Loucy (cell line): ENCODE results near the gene PALM3.

Experiments
- H2AFZ ChIP-seq: fragments of 200-600 bp; sonication (generic); 2 replicates; pipeline ENCODE4 v1.6.0; 2016; ENCODE audit warnings: antibody characterized with exemption, mild to moderate bottlenecking, low read length, moderate library complexity
- H3F3A ChIP-seq: fragments of 200-600 bp; 2 replicates; pipeline ENCODE4 v1.6.0; 2016; ENCODE audit warnings: antibody characterized with exemption, low read depth, mild to moderate bottlenecking
- H3K27me3 ChIP-seq: fragments of 200-600 bp; sonication (generic); 2 replicates; pipeline ENCODE4 v1.6.1; 2014; ENCODE audit warnings: low read length, mild to moderate bottlenecking; ENCODE audit not compliant: insufficient read depth, poor library complexity, severe bottlenecking
- H3K36me3 ChIP-seq: fragments of 200-600 bp; sonication (generic); 2 replicates; pipeline ENCODE4 v1.6.1; 2016; ENCODE audit warnings: low read length; ENCODE audit not compliant: insufficient read depth
- H3K4me1 ChIP-seq: fragments of 200-600 bp; sonication (generic); 2 replicates; pipeline ENCODE4 v1.5.1; 2014; ENCODE audit warnings: low read length, mild to moderate bottlenecking; ENCODE audit not compliant: insufficient read depth, poor library complexity, severe bottlenecking
- H3K4me2 ChIP-seq: fragments of 200-600 bp; sonication (generic); 2 replicates; pipeline ENCODE4 v1.6.0; 2014; ENCODE audit warnings: antibody characterized with exemption, low read length, low read depth, mild to moderate bottlenecking; ENCODE audit not compliant: poor library complexity, severe bottlenecking
- H3K4me3 ChIP-seq: fragments of 200-600 bp; sonication (generic); 2 replicates; pipeline ENCODE4 v1.5.1; 2014; ENCODE audit warnings: low read length, mild to moderate bottlenecking, mixed read lengths; ENCODE audit not compliant: poor library complexity, severe bottlenecking
- H3K79me2 ChIP-seq: fragments of 200-600 bp; sonication (generic); 2 replicates; pipeline ENCODE4 v1.6.1; 2014; ENCODE audit warnings: low read length; ENCODE audit not compliant: insufficient read depth
- H3K9ac ChIP-seq: fragments of 200-600 bp; sonication (generic); 2 replicates; pipeline ENCODE4 v1.6.0; 2014; ENCODE audit warnings: mild to moderate bottlenecking, low read depth, low read length, moderate library complexity; ENCODE audit not compliant: poor library complexity, severe bottlenecking
- H3K9me2 ChIP-seq: fragments of 200-600 bp; sonication (generic); replicated peaks from 2 replicates; pipeline ENCODE4 v1.6.1; 2016; ENCODE audit warnings: low read depth, low read length, mixed read lengths
- H3K9me3 ChIP-seq: fragments of 200-600 bp; sonication (generic); 2 replicates; pipeline ENCODE4 v1.6.1; 2014; ENCODE audit warnings: mild to moderate bottlenecking, antibody characterized with exemption, low read length, low read depth; ENCODE audit not compliant: insufficient read depth
- H4K20me1 ChIP-seq: fragments of 200-600 bp; sonication (generic); 2 replicates; pipeline ENCODE4 v1.6.0; 2014; ENCODE audit warnings: antibody characterized with exemption, low read length, mild to moderate bottlenecking; ENCODE audit not compliant: insufficient read depth, poor library complexity, severe bottlenecking
- EZH2phosphoT487 ChIP-seq: fragments of 200-600 bp; IDR thresholded peaks from 2 replicates; pipeline ENCODE4 v1.6.1; 2018; ENCODE audit warnings: antibody characterized with exemption, mild to moderate bottlenecking, moderate library complexity, borderline replicate concordance
- TF ChIP-seq, protein P1 (sequence below): fragments of 200-600 bp; sonication (generic); conservative IDR thresholded peaks from 2 replicates; pipeline ENCODE4 v1.5.1; 2014; ENCODE audit warnings: mild to moderate bottlenecking, antibody characterized with exemption, low read length

PALM3 gene

DNA sequence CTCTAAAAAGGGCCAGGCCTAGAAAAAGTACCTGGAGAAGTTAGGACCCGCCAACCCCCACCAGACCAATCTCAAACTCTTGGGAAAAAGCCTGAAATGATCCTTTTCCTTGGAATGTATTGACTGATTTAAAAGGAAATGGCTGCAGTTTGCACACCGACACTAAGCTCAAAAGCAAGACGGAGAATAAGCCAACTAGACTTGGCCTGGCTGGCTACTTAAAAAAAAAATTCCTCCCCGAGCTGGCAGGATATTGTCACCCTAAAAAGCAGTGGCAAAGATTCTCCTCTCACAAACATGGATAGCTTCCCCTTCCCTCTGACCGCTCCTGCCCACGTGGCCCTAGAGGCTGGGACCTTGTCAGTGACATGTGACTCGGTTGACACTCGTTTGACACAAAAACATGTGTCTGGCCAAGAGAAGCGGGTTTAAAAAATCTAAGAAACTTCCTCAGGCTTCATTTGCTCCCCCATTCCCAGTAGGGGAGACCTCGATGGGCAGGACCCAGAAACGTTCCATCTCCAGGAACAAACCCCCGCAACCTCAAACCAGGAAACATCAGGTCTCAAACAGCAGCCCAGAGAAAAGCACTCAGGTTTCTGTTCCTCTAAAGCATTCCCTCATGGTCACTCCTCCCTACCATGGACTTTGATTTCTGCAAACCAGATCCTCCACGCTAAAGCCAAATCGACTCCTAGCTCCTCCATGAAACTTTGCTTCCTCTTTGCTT is 57.1 kb downstream of the PALM3 start:
- Histone ChIP-seq H4K20me1 (no peaks in the 10 kb centered on the region), H3K9me3 (no peaks in the 10 kb centered on the region), H3K4me3 (peak overlapping the region; percentile 80), H3K79me2 (peaks cover 35% of the 10 kb centered on the region), H3F3A (peaks cover 17% of the 10 kb centered on the region; the same call in 1 of the 2 replicates), H3K9me2 (no peaks in the 10 kb centered on the region), H3K4me2 (peak overlapping the region; percentile 56), H3K9ac (peak overlapping the region; percentile 14), H2AFZ (no peak overlapping the region), H3K27me3 (no peaks in the 10 kb centered on the region), H3K4me1 (peaks cover 46% of the 10 kb centered on the region), H3K36me3 (no peaks in the 10 kb centered on the region)
- TF ChIP-seq, protein P1, sequence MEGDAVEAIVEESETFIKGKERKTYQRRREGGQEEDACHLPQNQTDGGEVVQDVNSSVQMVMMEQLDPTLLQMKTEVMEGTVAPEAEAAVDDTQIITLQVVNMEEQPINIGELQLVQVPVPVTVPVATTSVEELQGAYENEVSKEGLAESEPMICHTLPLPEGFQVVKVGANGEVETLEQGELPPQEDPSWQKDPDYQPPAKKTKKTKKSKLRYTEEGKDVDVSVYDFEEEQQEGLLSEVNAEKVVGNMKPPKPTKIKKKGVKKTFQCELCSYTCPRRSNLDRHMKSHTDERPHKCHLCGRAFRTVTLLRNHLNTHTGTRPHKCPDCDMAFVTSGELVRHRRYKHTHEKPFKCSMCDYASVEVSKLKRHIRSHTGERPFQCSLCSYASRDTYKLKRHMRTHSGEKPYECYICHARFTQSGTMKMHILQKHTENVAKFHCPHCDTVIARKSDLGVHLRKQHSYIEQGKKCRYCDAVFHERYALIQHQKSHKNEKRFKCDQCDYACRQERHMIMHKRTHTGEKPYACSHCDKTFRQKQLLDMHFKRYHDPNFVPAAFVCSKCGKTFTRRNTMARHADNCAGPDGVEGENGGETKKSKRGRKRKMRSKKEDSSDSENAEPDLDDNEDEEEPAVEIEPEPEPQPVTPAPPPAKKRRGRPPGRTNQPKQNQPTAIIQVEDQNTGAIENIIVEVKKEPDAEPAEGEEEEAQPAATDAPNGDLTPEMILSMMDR: no peak
- TF ChIP-seq EZH2phosphoT487: no peak
